Measurements from ENCODE around the gene MAGEB4.

The MAGEB4 gene

GRCh38 chrX:30220661-30221060 is 21.1 kb upstream of the MAGEB4 start:
- no peak overlapping the region for H3K4me3 ChIP-seq (ENCODE audit: control insufficient read depth, low read depth, low read length)
- TF ChIP-seq, protein P1, sequence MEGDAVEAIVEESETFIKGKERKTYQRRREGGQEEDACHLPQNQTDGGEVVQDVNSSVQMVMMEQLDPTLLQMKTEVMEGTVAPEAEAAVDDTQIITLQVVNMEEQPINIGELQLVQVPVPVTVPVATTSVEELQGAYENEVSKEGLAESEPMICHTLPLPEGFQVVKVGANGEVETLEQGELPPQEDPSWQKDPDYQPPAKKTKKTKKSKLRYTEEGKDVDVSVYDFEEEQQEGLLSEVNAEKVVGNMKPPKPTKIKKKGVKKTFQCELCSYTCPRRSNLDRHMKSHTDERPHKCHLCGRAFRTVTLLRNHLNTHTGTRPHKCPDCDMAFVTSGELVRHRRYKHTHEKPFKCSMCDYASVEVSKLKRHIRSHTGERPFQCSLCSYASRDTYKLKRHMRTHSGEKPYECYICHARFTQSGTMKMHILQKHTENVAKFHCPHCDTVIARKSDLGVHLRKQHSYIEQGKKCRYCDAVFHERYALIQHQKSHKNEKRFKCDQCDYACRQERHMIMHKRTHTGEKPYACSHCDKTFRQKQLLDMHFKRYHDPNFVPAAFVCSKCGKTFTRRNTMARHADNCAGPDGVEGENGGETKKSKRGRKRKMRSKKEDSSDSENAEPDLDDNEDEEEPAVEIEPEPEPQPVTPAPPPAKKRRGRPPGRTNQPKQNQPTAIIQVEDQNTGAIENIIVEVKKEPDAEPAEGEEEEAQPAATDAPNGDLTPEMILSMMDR (conservative IDR thresholded peaks at IDR 0.05; ENCODE audit: control insufficient read depth, insufficient read depth, low read depth, low read length) = no peak
- no peak for DNase-seq (ENCODE audit: low read depth)

DNA sequence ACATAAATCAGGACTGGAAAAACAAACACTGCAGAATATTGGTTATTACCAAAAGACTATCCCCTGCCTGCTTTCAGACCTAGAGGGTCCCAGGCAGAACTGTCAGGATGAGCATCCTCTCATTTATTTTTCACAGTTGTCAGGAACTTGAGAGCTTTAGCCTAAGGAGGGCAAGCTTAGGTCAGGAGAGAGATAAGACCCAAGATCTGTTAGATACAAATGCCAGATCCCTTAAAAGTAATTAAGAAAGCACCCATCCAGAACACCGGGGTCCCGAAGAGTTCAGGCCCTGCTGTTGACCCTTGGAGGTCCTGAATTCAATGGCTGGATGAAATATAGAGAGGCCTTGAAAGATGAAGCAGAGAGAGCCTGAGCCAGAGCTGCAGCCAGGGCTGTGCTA is 17.3 kb upstream of the MAGEB4 start:
- no peak for DNase-seq (ENCODE audit: low read depth)
- no peak overlapping the region for H3K4me3 ChIP-seq (ENCODE audit: control insufficient read depth, low read depth, low read length)
- TF ChIP-seq, protein P1 (conservative IDR thresholded peaks at IDR 0.05; ENCODE audit: control insufficient read depth, insufficient read depth, low read depth, low read length) = no peak

GRCh38 chrX:30228526-30228925 is 13.3 kb upstream of the MAGEB4 start:
- TF ChIP-seq, protein P1 (conservative IDR thresholded peaks at IDR 0.05; ENCODE audit: control insufficient read depth, insufficient read depth, low read depth, low read length) = no peak
- H3K4me3 ChIP-seq (ENCODE audit: control insufficient read depth, low read depth, low read length) = no peak overlapping the region
- no peak for DNase-seq (ENCODE audit: low read depth)

DNA sequence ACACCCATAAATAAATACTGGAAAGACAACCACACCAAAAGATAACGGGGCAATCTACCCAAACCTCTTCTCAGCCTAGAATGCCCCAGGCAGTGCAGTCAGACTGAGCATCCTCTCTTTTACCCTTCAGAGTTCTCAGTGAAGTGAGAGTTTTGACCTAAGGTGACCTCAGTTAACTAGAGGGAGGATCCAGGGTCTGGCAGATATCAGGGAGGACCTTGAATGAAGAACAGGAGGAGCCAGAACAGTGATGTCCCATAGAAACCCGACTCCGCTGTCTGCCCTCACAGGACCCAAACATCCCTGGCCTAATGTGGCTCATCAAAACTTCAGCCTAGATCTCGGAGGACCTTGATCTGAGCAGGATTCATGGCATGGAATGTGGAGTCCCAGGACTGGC is 11.4 kb upstream of the MAGEB4 start, which contains the start of gene MAGEB3:
TSS of gene MAGEB3 (plus strand) at position 263 of the 400 bp plus-strand sequence. CDS start 5,268 bp downstream, outside the sequence.
- TF ChIP-seq, protein P1 (conservative IDR thresholded peaks at IDR 0.05; ENCODE audit: control insufficient read depth, insufficient read depth, low read depth, low read length) = no peak
- no peak within 1 kb of the TSS for H3K4me3 ChIP-seq (ENCODE audit: control insufficient read depth, low read depth, low read length)
- DNase-seq (ENCODE audit: low read depth) = no peak

DNA sequence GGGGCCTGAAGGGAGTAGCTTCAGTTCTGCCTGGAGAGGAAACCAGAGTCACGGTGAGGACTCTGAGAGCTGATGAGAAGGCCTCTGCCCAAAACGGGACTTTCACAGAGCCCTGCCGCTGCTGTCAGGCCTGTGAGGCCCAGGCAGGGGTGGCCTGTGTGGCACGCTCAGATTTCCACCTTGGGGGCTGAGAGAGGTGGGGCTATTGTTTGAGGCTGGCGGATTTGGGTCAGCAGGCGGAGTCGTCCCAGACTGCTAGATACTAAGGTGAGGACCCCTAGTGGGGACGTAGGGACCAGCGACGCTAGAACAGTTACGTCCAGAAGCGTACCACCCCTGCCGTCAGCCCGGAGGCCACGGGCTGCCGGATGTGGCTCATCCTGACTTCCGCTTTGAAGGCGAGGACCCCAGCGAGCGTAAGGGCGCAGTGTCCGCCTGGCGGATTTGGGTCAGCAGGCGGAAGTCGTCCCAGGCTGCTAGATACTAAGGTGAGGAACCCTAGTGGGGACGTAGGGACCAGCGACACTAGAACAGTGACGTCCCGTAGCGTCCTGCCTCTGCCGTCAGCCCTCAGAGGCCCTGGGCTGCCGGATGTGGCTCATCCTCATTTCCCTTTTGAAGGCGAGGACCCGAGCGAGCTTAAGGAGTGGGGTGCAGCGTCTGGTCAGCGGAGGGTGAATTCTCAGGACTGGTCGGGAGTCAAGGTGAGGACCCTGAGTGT is 5.1 kb downstream of the MAGEB4 start, which contains the start of gene MAGEB1:
TSS of gene MAGEB1 (plus strand) at position 378 of the 721 bp plus-strand sequence. CDS start 3,348 bp downstream, outside the sequence.
- TF ChIP-seq, protein P1 (conservative IDR thresholded peaks at IDR 0.05; ENCODE audit: control insufficient read depth, insufficient read depth, low read depth, low read length) = no peak
- DNase-seq (ENCODE audit: low read depth) = no peak

DNA sequence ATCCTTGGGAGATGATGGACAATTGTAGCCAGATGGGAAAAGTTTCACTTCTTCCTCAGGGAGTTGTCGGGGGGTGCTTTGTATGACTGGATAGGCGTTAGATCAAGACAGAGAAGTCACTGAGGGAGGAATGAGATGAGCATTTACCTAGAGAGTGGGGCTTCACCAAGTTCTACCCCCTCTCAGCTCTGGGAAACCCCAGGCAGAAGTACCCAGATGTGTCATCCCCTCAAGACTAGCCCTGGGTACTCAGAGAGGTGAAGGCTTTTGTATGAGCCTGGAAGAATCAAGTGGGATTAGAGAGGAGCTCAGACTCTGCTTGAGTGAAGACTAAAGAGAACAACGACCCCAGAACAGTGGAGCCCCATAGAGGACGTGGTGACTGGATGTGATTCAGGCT is 7.1 kb downstream of the MAGEB4 start:
- no peak for DNase-seq (ENCODE audit: low read depth)
- no peak overlapping the region for H3K4me3 ChIP-seq (ENCODE audit: control insufficient read depth, low read depth, low read length)
- TF ChIP-seq, protein P1 (conservative IDR thresholded peaks at IDR 0.05; ENCODE audit: control insufficient read depth, insufficient read depth, low read depth, low read length) = no peak

More for the DNA sequence above, 5.1 kb downstream of the MAGEB4 start, which contains the start of gene MAGEB1:
- H3K4me3 ChIP-seq (ENCODE audit: control insufficient read depth, low read depth, low read length) = no peak within 1 kb of the TSS
